HG03571 (cell line): ENCODE results near the gene PLEKHA4.
"Not testable (repeated sequence)": the region's sequence is repeated elsewhere in the genome, so short reads cannot be mapped to it uniquely, and the experiment has no call there.

ENCODE experiments used
- ATAC-seq: cut with Tn5 transposase; IDR thresholded peaks from one replicate; pipeline ENCODE4 v1.9.1; 2021; ENCODE audit not compliant: unreplicated experiment

The PLEKHA4 gene

DNA sequence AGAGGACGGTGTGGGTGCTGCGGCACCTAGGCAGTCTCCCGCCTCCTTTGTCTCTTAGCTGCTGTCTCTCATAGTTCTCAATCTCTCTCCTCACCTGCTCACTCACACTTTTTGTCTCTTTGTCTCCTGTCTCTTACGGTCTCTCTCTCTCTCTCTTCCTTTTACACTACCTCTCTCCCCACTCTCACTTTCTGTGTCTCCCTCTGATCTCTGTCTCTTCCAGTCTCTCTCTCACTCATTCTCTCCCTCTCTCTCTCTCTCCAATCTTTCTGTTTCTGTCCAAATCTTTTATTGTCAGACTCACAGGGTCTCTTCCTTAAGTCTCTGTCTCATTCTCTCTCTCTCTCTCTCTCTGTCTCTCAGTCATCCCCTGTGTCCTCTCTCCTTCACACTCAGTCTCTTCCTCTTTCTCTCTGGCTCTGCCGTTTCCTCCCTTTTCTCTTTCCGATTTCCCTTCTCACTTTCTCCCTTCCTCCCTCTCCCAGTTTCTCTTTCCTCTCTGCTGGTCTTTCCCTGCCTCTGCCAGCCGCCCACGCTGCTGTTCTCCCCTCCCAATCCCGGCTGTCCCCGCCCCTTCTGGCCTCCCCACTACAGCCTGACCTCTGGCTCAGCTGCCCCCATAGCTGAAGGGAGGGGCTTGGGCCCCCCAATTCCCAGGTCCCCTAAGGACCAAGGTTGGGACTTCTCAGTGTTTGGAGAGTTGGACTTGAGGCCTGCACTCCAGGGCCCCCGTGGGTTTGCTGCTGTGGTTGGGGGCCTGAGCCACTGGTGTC lies at the start of gene PLEKHA4:
Gene PLEKHA4 (minus strand): TSS at position 504 of the 773 bp plus-strand sequence. CDS start 997 bp downstream, outside the sequence.
- ATAC-seq: no peak

GRCh38 chr19:48918071-48918470 lies 49.7 kb upstream of the PLEKHA4 start:
- ATAC-seq: no peak

DNA sequence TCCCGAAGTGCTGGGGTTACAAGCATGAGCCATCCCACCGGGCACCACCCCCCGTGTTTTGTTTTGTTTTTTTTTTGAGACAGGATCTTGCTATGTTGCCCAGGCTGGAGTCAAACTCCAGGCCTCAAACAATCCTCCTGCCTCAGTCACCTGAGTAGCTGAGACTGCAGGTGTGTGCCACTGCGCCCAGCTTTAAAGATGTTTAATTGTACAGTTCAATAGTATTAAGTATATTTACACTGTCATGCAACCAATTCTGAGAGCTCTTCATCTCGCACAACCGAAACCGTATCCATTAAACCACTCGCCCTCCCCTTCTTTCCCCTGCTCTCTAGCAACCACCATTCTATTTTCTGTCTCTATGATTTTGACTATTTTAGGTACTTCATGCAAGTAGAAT lies 47.3 kb upstream of the PLEKHA4 start:
- no peak for ATAC-seq

DNA sequence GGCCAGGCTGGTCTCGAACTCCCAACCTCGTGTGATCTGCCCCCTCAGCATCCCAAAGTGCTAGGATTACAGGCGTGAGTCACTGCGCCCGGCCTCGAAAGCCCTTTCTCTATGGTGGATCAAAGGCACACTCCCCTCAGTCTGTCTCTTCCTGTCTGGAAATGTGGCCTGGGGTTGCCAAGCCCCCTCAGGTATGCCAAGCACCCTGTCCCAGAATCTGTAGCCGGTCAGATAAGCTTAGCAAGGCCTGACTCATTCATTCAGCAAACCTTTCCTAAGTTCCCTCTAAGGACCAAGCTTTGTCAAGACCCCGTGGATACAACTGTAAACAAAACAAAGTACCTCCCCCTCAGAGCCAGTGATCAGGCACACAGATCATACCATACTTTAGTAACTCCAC lies 45.8 kb upstream of the PLEKHA4 start:
- no peak for ATAC-seq

- no peak for ATAC-seq
Measured at GRCh38 chr19:48913114-48913889, 44.9 kb upstream of the PLEKHA4 start.

DNA sequence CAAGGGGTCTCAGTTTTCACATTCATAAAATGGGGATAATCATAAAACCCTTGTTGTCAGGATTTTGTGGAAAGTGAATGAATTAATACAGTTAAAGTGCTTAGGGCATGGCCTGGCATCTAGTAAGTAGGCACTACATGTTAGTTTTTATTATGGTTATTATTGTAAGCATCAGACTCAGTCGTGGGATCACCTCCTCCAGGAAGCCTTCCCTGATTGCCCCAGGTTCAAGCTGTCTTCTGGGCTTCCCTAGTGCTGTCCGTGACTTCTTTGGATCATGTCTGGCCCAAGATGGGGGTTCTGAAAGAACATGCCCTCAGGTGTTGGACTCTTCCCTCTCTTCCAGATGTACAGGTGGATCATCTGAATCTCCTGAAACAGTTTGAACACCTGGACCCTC lies 42.4 kb upstream of the PLEKHA4 start:
- no peak for ATAC-seq

- not testable (repeated sequence) for ATAC-seq
Measured at GRCh38 chr19:48909424-48910077, 41.1 kb upstream of the PLEKHA4 start.

- ATAC-seq: no peak
Measured at GRCh38 chr19:48907671-48908070, 39.3 kb upstream of the PLEKHA4 start.

- no peak for ATAC-seq
Measured at GRCh38 chr19:48906324-48906723, 37.9 kb upstream of the PLEKHA4 start.

DNA sequence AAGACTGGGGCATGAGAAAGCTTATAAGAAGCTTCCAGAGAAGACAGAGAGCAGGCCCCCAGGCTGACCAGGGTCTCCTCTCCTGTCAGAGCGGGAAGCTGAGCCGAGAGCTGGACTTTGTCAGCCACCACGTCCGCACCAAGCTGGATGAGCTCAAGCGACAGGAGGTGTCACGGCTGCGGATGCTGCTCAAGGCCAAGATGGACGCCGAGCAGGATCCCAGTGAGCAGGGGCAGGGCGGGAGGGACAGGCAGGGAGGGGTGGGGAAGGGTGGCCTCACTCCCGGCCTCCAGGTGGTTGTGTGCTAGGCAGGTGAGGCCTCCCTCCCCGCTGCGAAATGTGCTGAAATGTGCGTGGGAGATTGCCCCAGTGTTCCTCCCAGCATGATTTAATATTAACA lies 37.2 kb upstream of the PLEKHA4 start:
- ATAC-seq: no peak

DNA sequence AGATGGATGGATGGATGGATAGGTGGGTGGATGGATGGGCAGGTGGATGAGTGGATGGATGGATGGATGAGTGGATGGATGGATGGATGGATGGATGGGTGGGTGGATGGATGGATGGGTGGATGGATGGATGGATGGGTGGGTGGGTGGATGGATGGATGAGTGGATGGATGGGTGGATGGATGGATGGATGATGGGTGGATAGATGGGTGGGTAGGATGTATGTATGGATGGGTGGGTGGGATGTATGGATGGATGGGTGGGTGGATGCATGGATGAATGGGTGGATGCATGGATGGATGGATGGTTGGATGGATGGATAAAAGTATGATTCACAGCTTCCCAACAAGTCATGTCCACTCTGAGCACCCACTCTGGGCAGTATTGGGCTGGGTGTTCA lies 35.4 kb upstream of the PLEKHA4 start:
- not testable (repeated sequence) for ATAC-seq

DNA sequence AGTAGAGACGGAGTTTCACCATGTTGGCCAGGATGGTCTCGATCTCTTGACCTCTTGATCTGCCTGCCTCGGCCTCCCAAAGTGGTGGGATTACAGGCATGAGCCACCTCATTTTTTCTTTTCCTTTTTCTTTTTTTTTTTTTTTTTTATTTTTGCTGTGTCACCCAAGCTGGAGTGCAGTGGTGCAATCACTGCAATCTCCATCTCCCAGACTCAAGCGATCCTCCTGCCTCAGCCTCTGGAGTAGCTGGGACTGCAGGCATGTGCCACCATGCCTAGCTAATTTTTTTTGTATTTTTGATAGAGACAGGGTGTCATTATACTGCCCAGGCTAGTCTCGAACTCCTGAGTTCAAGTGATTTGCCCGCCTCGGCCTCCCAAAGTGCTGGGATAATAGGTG lies 33.9 kb upstream of the PLEKHA4 start:
- ATAC-seq: not testable (repeated sequence)

DNA sequence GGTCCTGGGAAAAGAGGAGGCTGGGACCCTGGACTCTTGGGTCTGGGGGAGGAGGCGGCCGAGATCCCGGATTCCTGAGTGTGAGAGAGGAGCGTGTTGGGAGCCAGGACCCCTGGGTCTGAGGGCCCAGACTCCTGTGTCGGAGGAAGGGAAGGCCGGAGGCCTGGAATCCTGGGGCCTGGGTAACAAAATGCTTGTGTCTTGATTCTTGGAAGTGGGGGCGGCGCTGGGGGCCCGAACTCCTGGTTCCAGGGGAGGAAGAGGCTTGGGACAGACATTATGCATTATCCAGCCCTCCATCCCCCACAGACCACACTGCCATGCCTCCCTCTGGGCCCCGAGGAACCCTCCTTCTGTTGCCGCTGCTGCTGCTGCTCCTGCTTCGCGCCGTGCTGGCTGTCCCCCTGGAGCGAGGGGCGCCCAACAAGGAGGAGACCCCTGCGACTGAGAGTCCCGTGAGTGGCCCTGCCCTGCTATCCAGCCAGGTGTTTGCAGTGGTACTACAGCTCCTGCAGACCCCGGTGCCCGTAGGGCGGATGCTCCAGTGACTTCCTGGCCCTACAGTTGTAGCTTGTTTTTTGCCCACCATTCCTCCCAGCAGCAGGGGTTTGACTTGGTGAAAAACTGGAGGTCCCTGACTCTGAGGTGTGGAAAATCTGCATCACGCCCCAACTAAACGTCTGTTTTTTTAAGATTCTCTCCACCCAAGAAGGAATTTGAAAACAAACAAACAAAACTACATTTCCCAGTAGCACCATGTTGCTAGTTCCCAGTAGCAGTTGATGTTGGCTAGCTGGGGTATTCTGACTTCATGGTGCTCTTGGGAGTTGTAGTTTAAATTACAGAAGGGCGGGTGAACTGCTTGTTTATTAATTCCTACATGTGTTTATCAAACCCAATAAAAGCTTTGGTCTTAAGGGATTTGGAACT lies 32.3 kb upstream of the PLEKHA4 start:
- ATAC-seq: no peak

DNA sequence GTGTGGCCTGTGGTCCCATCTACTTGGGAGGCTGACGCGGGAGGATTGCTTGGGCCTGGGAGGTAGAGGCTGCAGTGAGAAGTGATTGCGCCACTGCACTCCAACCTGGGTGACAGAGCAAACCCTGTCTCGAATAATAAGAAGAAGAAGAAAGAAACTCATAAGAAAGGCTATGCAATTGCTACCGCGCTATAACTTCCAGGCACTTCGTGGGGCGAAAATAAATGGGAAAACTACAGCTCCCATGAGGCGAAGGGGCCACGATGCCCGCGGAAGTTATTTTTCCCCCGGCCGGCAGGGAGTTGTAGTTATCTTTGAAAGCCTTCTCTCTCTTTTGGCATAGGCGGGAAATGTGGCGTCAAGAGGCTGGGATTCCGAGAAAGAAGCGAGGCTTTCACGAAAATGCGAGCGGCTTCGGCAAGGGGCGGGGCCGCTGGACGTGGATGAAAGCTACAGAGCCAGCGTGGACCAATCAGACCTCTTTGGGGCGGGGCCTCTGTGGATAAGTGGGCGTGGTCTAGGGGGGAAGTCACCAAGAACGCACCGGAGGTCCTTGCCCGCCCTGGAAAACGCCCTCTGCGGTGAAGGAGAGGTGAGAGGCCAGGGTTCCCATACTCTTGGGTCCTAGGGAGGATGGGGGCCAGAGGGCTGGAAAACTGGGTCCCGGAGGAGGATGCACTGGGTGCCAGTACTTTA lies 31.5 kb upstream of the PLEKHA4 start, which contains the start of gene NUCB1:
Gene NUCB1 (plus strand): TSS at position 532 of the 696 bp plus-strand sequence. CDS start 485 bp downstream, outside the sequence.
- peak; percentile 69 for ATAC-seq

GRCh38 chr19:48899386-48899749 lies 31.0 kb upstream of the PLEKHA4 start:
- not testable (repeated sequence) for ATAC-seq

DNA sequence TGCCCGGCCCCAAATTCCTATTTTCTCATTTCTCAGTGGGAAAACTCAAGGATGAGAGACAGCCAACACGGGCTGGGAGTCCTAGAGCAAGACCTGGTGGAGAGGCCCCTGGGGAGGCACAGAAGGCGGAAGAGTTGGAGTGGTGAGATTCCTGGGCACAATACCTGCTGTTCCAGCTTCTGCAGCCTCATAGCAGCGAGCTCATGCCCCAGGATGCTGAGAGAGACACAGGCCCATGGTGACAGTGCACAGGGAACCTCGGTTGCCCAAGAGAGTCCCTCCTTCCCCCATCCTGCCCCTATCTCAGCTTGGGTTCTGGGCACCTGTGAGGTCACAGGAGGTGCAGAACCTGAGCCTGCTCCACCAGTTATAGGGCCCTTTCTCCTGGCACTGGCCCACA lies 28.8 kb upstream of the PLEKHA4 start:
- ATAC-seq: no peak

DNA sequence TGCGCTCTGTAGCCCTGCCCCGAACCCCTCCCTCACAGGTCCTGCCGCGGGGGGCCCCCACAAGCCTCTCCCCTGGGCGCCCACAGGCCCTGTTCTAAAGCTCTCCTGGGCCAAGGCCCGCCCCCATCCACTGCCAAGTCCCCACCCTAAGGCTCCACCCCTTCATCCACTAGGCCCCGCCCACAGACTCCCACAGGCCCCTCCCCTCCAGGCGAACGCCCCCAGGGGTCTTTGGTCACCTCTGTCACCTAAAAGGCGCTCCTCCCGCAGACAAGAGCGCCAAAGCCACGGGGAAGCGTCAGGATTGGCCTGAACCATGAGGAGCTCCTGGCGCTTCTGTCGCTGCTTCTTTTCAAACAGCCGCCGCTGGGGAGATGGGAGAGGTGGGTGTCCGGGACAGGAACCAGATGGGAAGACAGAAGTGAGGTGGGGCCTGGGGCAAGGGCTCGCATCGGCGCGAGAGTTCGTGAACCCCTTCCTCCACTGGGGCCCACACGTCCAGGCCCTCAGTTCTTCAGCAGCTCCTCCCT lies 27.8 kb upstream of the PLEKHA4 start:
- ATAC-seq: no peak

- ATAC-seq: no peak
Measured at GRCh38 chr19:48895226-48895625, 26.8 kb upstream of the PLEKHA4 start.

DNA sequence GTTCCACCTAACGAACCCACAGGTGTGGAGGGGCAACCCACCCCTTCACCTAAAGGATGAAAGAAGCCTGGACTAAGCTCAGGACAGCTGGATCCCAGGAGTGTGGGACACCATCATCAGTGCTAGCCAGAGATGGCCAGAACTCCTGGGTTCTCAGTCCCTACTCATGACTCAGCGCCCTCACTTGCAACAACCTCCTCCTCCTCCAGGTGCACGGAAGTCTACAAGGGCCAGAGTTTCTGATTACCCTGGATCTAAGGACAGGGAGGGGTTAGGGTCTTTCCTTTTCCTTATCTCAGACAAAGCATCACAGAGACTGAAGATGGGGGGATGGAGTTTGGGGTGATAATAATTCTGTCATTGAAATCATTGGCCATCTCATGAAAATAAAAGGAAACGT lies 22.1 kb upstream of the PLEKHA4 start:
- no peak for ATAC-seq

- ATAC-seq: not testable (repeated sequence)
Measured at GRCh38 chr19:48889496-48889895, 21.1 kb upstream of the PLEKHA4 start.
